AG20443 (cell line): ENCODE measurements around the gene CCNH.

Experiments used
- DNase-seq: peaks from one replicate; pipeline ENCODE4 v3.0.0; 2012; ENCODE audit warnings: low spot score, mixed read lengths

CCNH gene

DNA sequence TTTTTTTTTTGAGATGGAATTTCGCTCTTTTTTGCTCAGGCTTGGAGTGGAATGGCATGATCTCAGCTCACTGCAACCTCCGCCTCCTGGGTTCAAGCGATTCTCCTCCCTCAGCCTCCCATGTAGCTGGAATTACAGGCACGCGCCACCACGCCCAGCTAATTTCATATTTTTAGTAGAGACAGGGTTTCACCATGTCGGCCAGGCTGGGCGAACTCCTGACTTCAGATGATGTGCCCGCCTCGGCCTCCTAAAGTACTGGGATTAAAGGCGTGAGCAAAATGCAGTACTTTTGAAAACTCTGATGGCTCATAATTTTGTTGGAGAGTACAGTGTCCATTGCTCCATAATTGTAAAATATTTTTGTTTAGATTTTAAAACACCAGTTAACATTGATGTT lies 52.6 kb downstream of the CCNH start:
- DNase-seq = no peak

DNA sequence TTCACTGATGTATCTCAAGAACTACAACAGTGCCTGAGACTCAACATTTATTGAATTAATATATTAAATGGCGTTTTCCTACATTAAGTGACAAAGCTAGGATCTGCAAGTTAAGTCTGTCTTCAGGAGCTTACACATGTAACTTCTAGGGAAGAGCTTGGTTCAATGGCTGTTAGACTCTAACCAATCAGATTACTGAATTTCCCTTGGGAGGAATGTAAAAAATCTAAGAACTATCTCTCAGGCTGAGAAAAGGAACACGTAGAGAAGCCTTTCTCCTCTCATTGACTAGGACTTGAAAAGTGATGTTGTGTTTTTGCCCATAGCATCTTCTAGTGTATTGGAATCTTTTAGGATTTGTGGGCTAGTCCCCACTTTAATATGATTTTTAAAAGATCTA lies 53.6 kb downstream of the CCNH start:
- no peak for DNase-seq

DNA sequence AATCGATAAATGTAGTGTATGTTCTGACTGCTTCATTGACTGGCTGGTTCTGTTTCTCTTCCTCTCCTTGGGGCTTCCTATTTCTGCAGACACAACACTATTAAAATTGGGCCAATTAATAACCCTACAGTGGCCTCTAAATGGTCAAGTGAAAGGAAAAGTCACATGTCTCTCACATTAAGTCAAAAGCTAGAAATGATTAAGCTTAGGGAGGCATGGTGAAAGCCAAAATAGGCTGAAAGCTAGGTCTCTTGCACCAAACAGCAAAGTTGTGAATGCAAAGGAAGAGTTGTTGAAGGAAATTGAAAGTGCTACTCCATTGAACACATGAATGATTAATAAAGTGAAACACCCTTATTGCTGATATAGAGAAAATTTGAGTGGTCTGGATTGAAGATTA lies 58.2 kb downstream of the CCNH start:
- DNase-seq = no peak

DNA sequence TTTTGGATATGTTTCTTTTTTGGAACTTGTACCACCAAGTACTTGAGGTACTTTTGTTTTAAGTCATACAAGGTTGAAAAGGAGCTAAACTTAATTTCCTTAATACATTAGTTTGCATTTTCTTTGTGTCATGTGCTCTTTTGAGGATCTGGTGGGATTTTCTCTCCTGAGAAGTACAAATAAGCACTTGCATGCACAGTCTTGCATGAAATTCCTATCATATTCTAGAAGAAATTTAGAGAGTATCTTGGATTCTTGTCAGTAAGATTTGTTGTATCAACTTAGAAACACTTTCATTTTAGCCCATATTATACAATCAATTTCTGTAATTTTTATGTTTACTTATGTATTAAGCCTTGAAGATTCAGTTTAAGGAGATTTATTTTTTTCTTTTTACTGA lies 64.9 kb downstream of the CCNH start:
- DNase-seq = no peak

DNA sequence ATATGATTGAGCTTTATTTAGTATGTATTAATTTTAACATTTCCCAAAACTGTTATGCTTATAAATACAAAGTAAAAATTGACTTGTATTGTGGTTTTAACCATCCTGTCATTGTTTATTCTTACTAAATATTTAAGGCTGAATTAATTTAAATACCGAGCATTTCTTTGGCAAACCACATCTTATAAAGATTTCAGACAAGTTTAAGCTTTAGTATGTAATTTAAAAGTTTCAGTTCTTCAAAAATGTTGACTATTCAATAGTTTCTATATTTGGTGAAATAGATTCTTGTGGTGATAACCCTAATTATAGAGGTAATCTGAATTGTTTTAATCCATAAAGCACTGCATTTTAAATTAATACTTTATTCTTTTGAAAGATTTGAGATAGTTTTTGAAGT lies 65.5 kb downstream of the CCNH start:
- no peak for DNase-seq
